GM18520 (cell line): Measurements from ENCODE around the gene FEV.

ENCODE experiments used
- ATAC-seq: cut with Tn5 transposase; IDR thresholded peaks from one replicate; pipeline ENCODE4 v1.9.1; 2021; ENCODE audit not compliant: unreplicated experiment

FEV gene

GRCh38 chr2:219017201-219017931 is 32.4 kb upstream of the FEV start:
- no peak for ATAC-seq

GRCh38 chr2:219016721-219017120 is 31.7 kb upstream of the FEV start:
- no peak for ATAC-seq

- no peak for ATAC-seq
These were observed 25.9 kb upstream of the FEV start for GRCh38 chr2:219010873-219011272.

GRCh38 chr2:219010162-219010756 is 25.3 kb upstream of the FEV start:
- no peak for ATAC-seq

GRCh38 chr2:219009294-219009693 is 24.3 kb upstream of the FEV start:
- no peak for ATAC-seq

- no peak for ATAC-seq
These were observed 19.0 kb upstream of the FEV start for GRCh38 chr2:219003979-219004378.

- no peak for ATAC-seq
These were observed 18.3 kb upstream of the FEV start for GRCh38 chr2:219003267-219003634.

- ATAC-seq: no peak
These were observed 17.6 kb upstream of the FEV start for GRCh38 chr2:219002395-219003266.

GRCh38 chr2:219001577-219002394 is 16.8 kb upstream of the FEV start:
- ATAC-seq: no peak

GRCh38 chr2:219001100-219001576 is 16.2 kb upstream of the FEV start:
- no peak for ATAC-seq

GRCh38 chr2:219000569-219000960 is 15.6 kb upstream of the FEV start:
- no peak for ATAC-seq

- no peak for ATAC-seq
These were observed 15.0 kb upstream of the FEV start for GRCh38 chr2:218999881-219000568.

GRCh38 chr2:218999021-218999880 is 14.3 kb upstream of the FEV start:
- ATAC-seq: no peak

- ATAC-seq: no peak
These were observed 13.5 kb upstream of the FEV start for GRCh38 chr2:218998414-218999002.

- ATAC-seq: no peak
These were observed 12.7 kb upstream of the FEV start for GRCh38 chr2:218997731-218998130.

- ATAC-seq: no peak
These were observed 12.0 kb upstream of the FEV start for GRCh38 chr2:218996937-218997336.

- no peak for ATAC-seq
These were observed 11.2 kb upstream of the FEV start for GRCh38 chr2:218995972-218996711.

GRCh38 chr2:218995561-218995960 is 10.6 kb upstream of the FEV start:
- ATAC-seq: no peak
